Measurements from ENCODE around the gene COL4A2.

DNA sequence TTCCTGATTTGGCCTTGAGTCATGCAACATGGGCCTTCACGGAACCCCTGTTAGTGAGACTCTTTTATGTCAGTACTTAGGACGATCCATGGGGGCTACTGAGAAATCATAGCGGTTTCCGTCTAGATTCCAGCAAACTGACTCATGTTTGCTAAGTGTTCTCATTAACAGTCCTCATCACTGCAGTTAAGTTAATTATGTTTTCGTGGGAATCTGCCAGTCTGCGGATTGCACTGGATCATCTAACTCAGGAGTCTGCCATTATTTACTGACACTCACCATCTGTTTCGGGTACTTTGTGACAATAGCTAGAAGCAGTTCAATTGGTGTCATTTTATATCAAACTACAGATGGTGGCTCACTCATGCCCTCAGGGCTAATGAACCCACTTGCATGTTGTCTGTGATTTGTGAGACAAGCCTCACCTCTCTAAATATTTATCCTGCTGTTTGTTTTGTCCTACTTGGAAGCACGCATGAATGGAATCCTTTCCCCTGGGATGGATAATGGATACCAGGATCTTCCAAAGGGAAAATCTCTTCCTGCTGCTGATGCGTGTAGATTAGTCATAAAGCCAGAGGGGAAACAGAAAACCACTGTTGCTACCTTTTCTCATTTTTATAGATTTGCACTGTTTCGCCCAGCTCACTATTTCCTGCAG lies 192.7 kb downstream of the COL4A2 start:
- TF ChIP-seq CTCF (IDR thresholded peaks at IDR 0.05) (no peak), POLR2A (IDR thresholded peaks at IDR 0.05) (no peak)

Measured in right lobe of liver (tissue), 4 donors.